Activated T-cell treated with anti-CD3 and anti-CD28 coated beads, Interleukin-2, amount 50 U/mL, for 72 hours (primary cell): ENCODE data around the gene CLDN6. TPM values are rescaled to one million over a fixed set of nuclear protein-coding genes. Genes with fewer than 3 reads are reported as not detected.

ENCODE experiments used
- ATAC-seq, 2 donors: fragments of 150-1000 bp; cut with Tn5 transposase; replicated peaks in 1 of 2; 2 replicates each; pipeline ENCODE4 v1.10.0; 2021; ENCODE audit warnings: moderate library complexity in 2 of 2, mild to moderate bottlenecking in 1 of 2
- DNase-seq, 2 donors: peaks; one replicate each; pipeline ENCODE4 v3.0.0; 2021 to 2022; ENCODE audit warnings: mixed read lengths in 1 of 2
- H3K27ac Mint-ChIP-seq: one replicate; pipeline ENCODE4 v1.8.0; 2022; ENCODE audit warnings: mild to moderate bottlenecking, moderate library complexity, mixed read lengths
- H3K27me3 Mint-ChIP-seq: one replicate; pipeline ENCODE4 v1.8.0; 2022; ENCODE audit warnings: low read depth, mixed read lengths
- H3K36me3 Mint-ChIP-seq, 2 donors: one replicate each; pipeline ENCODE4 v1.8.0; 2022; ENCODE audit warnings: mixed read lengths in 2 of 2, mild to moderate bottlenecking in 1 of 2; ENCODE audit not compliant: insufficient read depth in 2 of 2
- H3K4me1 Mint-ChIP-seq: one replicate; pipeline ENCODE4 v1.8.0; 2022; ENCODE audit warnings: low read depth, mixed read lengths
- H3K4me3 Mint-ChIP-seq, 2 donors: one replicate each; pipeline ENCODE4 v1.8.0; 2022; ENCODE audit warnings: mild to moderate bottlenecking in 2 of 2, mixed read lengths in 2 of 2, moderate library complexity in 2 of 2
- H3K9me3 Mint-ChIP-seq, 2 donors: one replicate each; pipeline ENCODE4 v1.8.0; 2022; ENCODE audit warnings: mixed read lengths in 2 of 2
- total RNA-seq, 2 donors: library from RNA; stranded (reverse); gene quantifications; one replicate each; pipeline ENCODE4 v1.2.3, GENCODE V29; 2022

CLDN6 gene
- total RNA-seq, 2 donors from 2014 or later: not detected

GRCh38 chr16:3022208-3022683 lies 4.3 kb upstream of the CLDN6 start:
- ATAC-seq (peak; percentile 39 to 46), DNase-seq (peak; percentile 91 to 94)
- Mint-ChIP-seq H3K27ac (peak overlapping the region; percentile 87), H3K4me1 (peaks cover 68% of the 10 kb centered on the region), H3K36me3 (peaks cover 0 to 5% of the 10 kb centered on the region in 2 donors), H3K27me3 (peaks cover 17% of the 10 kb centered on the region), H3K9me3 (no peaks in the 10 kb centered on the region), H3K4me3 (peak overlapping the region; percentile 83 to 85)

DNA sequence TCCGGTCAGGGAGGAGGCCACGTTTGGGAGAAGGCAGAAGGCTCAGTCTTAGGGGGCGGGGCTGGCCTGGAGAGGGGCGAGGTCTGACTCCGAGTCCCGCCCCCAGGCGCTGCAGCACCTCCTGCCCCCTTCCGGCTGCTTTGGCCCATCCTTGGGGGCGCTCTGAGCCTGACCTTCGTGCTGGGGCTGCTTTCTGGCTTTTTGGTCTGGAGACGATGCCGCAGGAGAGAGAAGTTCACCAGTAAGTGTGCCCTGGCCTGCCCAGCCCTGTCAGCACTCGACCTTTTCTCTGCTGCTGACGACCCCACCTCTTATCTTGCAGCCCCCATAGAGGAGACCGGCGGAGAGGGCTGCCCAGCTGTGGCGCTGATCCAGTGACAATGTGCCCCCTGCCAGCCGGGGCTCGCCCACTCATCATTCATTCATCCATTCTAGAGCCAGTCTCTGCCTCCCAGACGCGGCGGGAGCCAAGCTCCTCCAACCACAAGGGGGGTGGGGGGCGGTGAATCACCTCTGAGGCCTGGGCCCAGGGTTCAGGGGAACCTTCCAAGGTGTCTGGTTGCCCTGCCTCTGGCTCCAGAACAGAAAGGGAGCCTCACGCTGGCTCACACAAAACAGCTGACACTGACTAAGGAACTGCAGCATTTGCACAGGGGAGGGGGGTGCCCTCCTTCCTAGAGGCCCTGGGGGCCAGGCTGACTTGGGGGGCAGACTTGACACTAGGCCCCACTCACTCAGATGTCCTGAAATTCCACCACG lies 3.6 kb upstream of the CLDN6 start:
- Mint-ChIP-seq H3K4me3 (peak overlapping the region; percentile 83 to 85), H3K27ac (peak overlapping the region; percentile 68), H3K27me3 (peaks cover 17% of the 10 kb centered on the region), H3K4me1 (peaks cover 68% of the 10 kb centered on the region), H3K36me3 (peaks cover 0 to 4% of the 10 kb centered on the region in 2 donors), H3K9me3 (no peaks in the 10 kb centered on the region)
- DNase-seq: peak; percentile 84 to 87
- ATAC-seq: peak; percentile 37 to 44

DNA sequence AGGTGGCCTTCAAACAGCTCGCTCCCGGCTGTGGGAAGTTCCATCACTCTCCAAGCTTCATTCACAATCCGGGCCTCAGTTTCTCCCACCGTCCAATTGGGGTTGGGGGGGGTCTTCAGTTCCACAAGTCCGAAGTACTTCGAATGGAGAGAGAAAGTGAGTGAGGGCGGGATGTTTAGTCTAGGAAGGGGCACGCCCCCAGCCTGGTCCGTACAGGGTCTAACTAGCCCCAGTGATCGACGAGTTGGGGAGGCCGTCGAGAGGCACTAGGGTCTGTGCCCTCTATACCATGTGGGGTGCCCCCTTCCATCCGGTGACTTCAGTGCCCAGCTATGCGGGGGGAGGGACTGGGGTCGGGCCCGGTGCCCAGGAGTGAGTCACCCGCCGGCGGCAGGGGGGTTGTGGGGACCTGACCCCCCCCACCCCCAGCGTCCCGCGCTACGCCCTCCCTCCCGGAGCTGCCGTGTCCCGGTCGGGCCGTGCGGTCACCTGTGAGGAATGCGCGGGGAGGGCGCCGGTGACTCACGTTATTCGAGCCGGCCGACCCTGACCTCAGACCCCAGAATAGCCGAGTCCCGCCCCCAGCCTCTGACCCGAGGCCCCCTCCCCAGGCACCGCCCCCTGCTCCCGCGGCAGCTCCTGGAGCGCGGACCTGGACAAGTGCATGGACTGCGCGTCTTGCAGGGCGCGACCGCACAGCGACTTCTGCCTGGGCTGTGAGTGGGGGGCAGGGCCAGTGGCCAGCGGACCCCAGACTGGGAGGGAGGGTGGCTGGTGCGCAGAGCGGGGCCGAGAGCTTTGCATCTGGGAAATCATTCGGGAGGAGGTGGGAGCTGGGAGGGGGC lies 2.8 kb upstream of the CLDN6 start:
- peaks cover 17% of the 10 kb centered on the region for H3K27me3 Mint-ChIP-seq
- ATAC-seq (peak; percentile 26 to 32), DNase-seq (peak; percentile 65 to 76)
- no peaks in the 10 kb centered on the region for H3K36me3 Mint-ChIP-seq
- H3K27ac Mint-ChIP-seq: no peak overlapping the region
- H3K4me1 Mint-ChIP-seq: peaks cover 68% of the 10 kb centered on the region
- H3K9me3 Mint-ChIP-seq: no peaks in the 10 kb centered on the region
- H3K4me3 Mint-ChIP-seq: peak overlapping the region; percentile 83 to 85

DNA sequence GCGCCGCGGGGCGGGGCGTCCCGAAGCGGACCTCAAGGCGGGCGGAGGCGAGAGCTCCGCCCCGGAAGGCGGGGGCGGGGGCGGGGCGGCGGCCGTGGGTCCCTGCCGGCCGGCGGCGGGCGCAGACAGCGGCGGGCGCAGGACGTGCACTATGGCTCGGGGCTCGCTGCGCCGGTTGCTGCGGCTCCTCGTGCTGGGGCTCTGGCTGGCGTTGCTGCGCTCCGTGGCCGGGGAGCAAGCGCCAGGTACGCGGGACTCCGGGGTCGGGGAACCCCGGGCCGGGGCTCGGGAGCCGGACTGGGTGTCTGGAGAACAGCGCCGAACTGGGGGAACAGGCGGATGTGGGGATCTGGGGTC lies 2.2 kb upstream of the CLDN6 start, which contains the start of gene TNFRSF12A:
Gene TNFRSF12A, plus strand, starts transcription at position 122 of the 357 bp plus-strand sequence. Its CDS starts 30 bp downstream, at position 152.
- DNase-seq (peak; percentile 77 to 84), ATAC-seq (peak; percentile 33 to 36)
- H3K4me1 Mint-ChIP-seq: peaks cover 65% of the 10 kb centered on the region
- H3K4me3 Mint-ChIP-seq: peak within 1 kb of the TSS; percentile 83 to 85
- H3K27me3 Mint-ChIP-seq: peaks cover 17% of the 10 kb centered on the region
- H3K36me3 Mint-ChIP-seq: no peaks in the 10 kb centered on the region
- H3K27ac Mint-ChIP-seq: peak within 1 kb of the TSS; percentile 40
- no peaks in the 10 kb centered on the region for H3K9me3 Mint-ChIP-seq

DNA sequence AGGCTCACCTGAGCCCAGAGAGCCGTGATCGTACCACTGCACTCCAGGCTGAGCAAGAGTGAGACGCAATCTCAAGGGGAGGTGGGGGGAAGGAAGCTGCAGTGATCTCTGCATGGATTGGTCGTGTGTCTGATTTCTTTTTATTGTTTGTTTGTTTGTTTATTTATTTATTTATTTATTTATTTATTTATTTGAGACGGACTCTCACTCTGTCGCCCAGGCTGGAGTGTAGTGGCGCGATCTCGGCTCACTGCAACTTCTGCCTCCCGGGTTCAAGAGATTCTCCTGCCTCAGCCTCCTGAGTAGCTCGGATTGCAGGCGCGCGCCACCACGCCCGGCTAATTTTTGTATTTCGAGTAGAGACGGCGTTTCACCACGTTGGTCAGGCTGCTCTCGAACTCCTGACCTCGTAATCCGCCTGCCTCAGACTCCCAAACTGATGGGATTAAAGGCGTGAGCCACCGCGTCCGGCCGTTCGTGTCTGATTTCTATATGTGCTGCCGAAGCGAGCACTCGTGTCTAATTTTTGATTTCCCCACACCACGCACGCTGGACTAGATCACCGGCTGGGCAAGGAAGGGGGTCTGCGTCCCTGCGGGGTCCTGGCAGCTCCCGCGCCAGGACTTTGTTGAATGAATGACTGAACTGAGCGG lies 1.7 kb upstream of the CLDN6 start:
- H3K27ac Mint-ChIP-seq: peak overlapping the region; percentile 40
- peaks cover 17% of the 10 kb centered on the region for H3K27me3 Mint-ChIP-seq
- peaks cover 62% of the 10 kb centered on the region for H3K4me1 Mint-ChIP-seq
- no peaks in the 10 kb centered on the region for H3K9me3 Mint-ChIP-seq
- no peaks in the 10 kb centered on the region for H3K36me3 Mint-ChIP-seq
- H3K4me3 Mint-ChIP-seq: peak overlapping the region; percentile 83 to 85
- no peak for ATAC-seq
- no peak for DNase-seq

GRCh38 chr16:3017344-3017743 lies 639 bp downstream of the CLDN6 start:
- H3K27ac Mint-ChIP-seq: no peak overlapping the region
- DNase-seq (no peak), ATAC-seq (no peak)
- H3K4me3 Mint-ChIP-seq: no peak overlapping the region
- H3K27me3 Mint-ChIP-seq: peaks cover 17% of the 10 kb centered on the region
- no peaks in the 10 kb centered on the region for H3K9me3 Mint-ChIP-seq
- peaks cover 43% of the 10 kb centered on the region for H3K4me1 Mint-ChIP-seq
- no peaks in the 10 kb centered on the region for H3K36me3 Mint-ChIP-seq

DNA sequence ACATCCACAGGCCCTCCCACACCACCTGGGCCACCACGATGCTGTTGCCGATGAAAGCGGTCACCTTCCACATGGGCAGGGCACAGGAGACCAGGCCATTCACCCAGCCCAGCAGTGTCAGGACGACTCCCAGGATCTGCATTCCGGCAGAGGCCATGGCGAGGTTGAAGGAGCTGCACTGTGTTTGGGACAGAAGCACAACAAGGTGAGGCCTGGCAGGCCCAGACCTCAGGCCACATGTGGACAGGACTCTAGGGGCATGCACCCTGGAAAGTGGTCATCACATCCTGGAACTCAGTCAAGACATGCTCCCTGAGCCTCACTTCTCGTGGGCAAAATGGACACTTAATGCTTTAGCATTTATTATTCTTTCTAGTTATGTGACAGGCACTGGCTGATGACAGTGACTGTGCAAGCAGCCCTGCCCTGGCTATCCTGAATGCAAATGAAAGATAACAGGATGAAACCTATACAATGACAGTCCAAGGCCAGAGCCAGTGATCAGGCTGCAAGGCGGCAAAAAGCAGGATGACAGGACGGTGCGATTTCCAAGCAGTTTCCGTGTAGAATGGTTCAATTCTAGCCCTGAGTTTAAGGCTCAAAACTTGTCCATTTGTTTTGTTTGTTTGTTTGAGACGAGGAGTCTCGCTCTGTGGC lies 2.0 kb downstream of the CLDN6 start:
- Mint-ChIP-seq H3K36me3 (no peaks in the 10 kb centered on the region), H3K4me3 (no peak overlapping the region), H3K27ac (no peak overlapping the region), H3K27me3 (peaks cover 17% of the 10 kb centered on the region), H3K4me1 (peaks cover 29% of the 10 kb centered on the region), H3K9me3 (no peaks in the 10 kb centered on the region)
- ATAC-seq (no peak), DNase-seq (no peak)

- no peaks in the 10 kb centered on the region for H3K9me3 Mint-ChIP-seq
- no peak overlapping the region for H3K4me3 Mint-ChIP-seq
- no peak overlapping the region for H3K27ac Mint-ChIP-seq
- peaks cover 21% of the 10 kb centered on the region for H3K4me1 Mint-ChIP-seq
- ATAC-seq (no peak), DNase-seq (no peak)
- H3K36me3 Mint-ChIP-seq: no peaks in the 10 kb centered on the region
- H3K27me3 Mint-ChIP-seq: peaks cover 15% of the 10 kb centered on the region
Measured at GRCh38 chr16:3014971-3015370, 3.0 kb downstream of the CLDN6 start.

DNA sequence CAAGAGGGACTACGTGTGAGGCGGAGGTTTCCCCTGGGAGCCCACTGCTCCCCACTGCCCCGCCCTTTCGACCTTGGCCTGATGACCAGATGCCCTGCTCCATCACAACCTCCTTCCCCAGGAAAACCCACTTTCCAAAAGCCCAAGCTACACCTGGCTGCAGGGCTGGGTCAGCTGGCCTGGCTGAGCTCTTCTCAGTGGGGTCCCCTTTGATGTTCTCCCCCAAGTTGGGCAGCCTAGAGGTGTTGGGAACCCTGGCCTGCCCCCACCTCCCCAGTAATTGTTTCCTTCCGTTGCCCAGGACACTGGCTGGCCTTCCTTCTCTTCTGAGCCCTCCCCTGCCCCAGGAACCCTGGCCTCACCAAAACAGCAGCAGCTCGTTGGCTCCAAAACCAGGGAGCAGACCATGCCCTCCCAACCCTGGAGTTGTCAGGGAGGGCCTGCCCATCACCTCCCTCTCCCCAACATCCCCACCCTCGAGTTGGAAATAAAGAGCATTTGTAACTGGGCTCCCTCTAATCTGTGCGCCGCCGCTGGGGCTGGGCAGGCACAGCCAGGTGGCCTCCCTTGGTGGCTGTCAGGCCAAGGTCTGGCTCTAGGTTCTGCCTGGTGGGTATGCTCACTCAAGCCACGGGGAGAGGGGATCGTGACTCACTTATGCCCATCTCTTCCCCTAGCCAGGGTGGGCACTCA lies 3.8 kb downstream of the CLDN6 start:
- Mint-ChIP-seq H3K9me3 (no peaks in the 10 kb centered on the region), H3K27me3 (peaks cover 7% of the 10 kb centered on the region), H3K36me3 (no peaks in the 10 kb centered on the region), H3K4me1 (peaks cover 13% of the 10 kb centered on the region), H3K27ac (no peak overlapping the region), H3K4me3 (no peak overlapping the region)
- ATAC-seq (no peak), DNase-seq (no peak)

- Mint-ChIP-seq H3K4me3 (no peak overlapping the region), H3K4me1 (peaks cover 10% of the 10 kb centered on the region), H3K27me3 (peaks cover 1% of the 10 kb centered on the region), H3K9me3 (no peaks in the 10 kb centered on the region), H3K27ac (no peak overlapping the region), H3K36me3 (no peaks in the 10 kb centered on the region)
- DNase-seq (no peak), ATAC-seq (no peak)
Measured at GRCh38 chr16:3013491-3013951, 4.5 kb downstream of the CLDN6 start.

GRCh38 chr16:3012828-3013420 lies 5.1 kb downstream of the CLDN6 start, which contains the start of gene CLDN9:
CLDN9 (plus strand) TSS chr16:3012923; CDS start chr16:3013363, 440 bp downstream.
- H3K4me1 Mint-ChIP-seq: peaks cover 10% of the 10 kb centered on the region
- no peaks in the 10 kb centered on the region for H3K27me3 Mint-ChIP-seq
- DNase-seq (no peak), ATAC-seq (no peak)
- H3K9me3 Mint-ChIP-seq: no peaks in the 10 kb centered on the region
- H3K36me3 Mint-ChIP-seq: no peaks in the 10 kb centered on the region
- H3K4me3 Mint-ChIP-seq: no peak within 1 kb of the TSS
- H3K27ac Mint-ChIP-seq: no peak within 1 kb of the TSS

DNA sequence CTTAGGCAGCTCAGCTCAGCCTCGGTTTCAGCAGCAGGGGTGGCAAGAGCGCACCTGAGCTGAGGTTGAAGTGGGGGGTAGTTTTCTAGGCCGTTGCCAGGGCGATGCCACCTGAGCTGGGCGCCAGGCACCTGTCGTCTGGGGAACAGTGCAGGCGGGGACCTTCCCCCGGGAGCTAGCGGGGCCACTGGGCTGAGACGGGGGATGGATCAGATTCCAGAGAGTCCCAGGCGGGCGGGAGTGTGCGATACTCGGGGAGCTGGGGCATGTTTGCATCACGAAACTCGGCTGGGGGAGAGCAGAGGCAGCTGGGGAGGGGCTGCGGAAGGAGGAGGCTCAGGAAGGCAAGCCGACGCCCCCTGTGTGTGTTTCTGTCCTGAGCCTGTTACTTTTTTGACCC lies 5.7 kb downstream of the CLDN6 start:
- peaks cover 16% of the 10 kb centered on the region for H3K4me1 Mint-ChIP-seq
- H3K36me3 Mint-ChIP-seq: no peaks in the 10 kb centered on the region
- ATAC-seq: no peak
- H3K4me3 Mint-ChIP-seq: no peak overlapping the region
- H3K9me3 Mint-ChIP-seq: no peaks in the 10 kb centered on the region
- peaks cover under 1% of the 10 kb centered on the region for H3K27me3 Mint-ChIP-seq
- no peak overlapping the region for H3K27ac Mint-ChIP-seq
- no peak for DNase-seq
